OCI-LY7 (cell line): ENCODE results near the gene ZNF337.

Source experiments
- CTCF ChIP-seq: fragments of 200-600 bp; sonication (generic); conservative IDR thresholded peaks from 2 replicates; pipeline ENCODE4 v1.5.1; 2014; ENCODE audit warnings: mild to moderate bottlenecking, antibody characterized with exemption, low read length, moderate library complexity, mixed read lengths
- EZH2phosphoT487 ChIP-seq: fragments of 200-600 bp; sonication (generic); IDR thresholded peaks from 2 replicates; pipeline ENCODE4 v1.6.1; 2018; ENCODE audit warnings: low read depth, borderline replicate concordance, mild to moderate bottlenecking, mixed run types, antibody characterized with exemption, low read length, moderate library complexity, mixed read lengths

GRCh38 chr20:25672659-25673235 lies 23.9 kb downstream of the ZNF337 start:
- TF ChIP-seq CTCF (no peak), EZH2phosphoT487 (no peak)
